ENCODE measurements around the gene SEPTIN8. TPM values are rescaled to one million over a fixed set of nuclear protein-coding genes. Genes with fewer than 3 reads are reported as not detected.

The SEPTIN8 gene, protein sequence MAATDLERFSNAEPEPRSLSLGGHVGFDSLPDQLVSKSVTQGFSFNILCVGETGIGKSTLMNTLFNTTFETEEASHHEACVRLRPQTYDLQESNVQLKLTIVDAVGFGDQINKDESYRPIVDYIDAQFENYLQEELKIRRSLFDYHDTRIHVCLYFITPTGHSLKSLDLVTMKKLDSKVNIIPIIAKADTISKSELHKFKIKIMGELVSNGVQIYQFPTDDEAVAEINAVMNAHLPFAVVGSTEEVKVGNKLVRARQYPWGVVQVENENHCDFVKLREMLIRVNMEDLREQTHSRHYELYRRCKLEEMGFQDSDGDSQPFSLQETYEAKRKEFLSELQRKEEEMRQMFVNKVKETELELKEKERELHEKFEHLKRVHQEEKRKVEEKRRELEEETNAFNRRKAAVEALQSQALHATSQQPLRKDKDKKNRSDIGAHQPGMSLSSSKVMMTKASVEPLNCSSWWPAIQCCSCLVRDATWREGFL
- total RNA-seq: 27.2 TPM
- long read RNA-seq, full-length matches to known transcripts: 43 of 81 reads
- long read RNA-seq, partial matches to known transcripts: 15 of 81 reads
- long read RNA-seq, other reads (novel, unspliced or antisense): 23 of 81 reads

DNA sequence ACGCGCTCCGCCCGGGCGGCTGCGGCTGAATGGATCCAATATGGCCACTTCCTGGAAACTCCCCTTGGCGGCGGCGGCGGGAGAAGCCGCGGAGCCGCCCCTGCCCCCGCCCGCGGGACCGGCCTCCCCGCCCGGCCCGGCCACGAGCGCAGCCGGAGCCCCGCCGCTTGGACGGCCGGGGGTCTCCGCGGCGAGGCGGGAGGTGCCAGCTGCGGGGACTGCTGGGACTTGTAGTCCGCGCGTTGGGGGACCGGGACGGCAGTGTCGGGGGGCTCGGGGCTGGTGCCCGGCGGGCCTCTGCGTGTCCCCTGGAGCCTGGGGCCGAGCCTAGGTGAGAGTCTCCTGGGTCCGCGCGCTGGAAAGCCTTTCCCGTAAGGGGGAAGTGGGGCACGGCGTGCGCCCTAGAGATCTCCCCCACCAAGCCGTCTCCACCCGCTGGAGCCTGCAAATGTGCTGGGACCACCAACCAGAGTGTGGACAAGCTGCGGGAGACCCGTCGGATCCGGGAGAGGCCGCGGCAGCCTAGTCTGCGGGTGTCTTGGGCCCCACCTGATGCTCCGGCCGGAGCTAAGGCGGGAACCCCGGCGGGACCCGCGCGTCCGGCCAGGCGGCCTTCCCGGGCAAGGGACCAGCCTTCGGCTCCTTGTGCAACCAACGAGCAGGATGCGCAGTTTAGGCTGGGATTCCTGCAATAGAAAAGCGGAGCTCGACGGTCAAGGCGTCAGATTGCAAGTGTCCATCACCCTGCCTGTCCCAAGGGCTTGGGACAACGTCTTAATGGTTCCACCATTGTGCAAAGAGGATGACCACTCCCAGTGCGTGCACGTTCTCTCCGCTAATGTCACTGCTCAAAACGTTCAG, at the start of gene SEPTIN8:
SEPTIN8 (minus strand) TSS at position 31 of the 861 bp plus-strand sequence. CDS start 102 bp downstream, outside the sequence.
- intact Hi-C loops (cut with micrococcal nuclease): no loop called here
- peaks cover 56% of the 10 kb centered on the region for H3K4me1 ChIP-seq
- TF ChIP-seq, protein P1, sequence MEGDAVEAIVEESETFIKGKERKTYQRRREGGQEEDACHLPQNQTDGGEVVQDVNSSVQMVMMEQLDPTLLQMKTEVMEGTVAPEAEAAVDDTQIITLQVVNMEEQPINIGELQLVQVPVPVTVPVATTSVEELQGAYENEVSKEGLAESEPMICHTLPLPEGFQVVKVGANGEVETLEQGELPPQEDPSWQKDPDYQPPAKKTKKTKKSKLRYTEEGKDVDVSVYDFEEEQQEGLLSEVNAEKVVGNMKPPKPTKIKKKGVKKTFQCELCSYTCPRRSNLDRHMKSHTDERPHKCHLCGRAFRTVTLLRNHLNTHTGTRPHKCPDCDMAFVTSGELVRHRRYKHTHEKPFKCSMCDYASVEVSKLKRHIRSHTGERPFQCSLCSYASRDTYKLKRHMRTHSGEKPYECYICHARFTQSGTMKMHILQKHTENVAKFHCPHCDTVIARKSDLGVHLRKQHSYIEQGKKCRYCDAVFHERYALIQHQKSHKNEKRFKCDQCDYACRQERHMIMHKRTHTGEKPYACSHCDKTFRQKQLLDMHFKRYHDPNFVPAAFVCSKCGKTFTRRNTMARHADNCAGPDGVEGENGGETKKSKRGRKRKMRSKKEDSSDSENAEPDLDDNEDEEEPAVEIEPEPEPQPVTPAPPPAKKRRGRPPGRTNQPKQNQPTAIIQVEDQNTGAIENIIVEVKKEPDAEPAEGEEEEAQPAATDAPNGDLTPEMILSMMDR (IDR thresholded peaks at IDR 0.05; ENCODE audit: borderline replicate concordance): peak; percentile 26
- peak within 1 kb of the TSS; percentile 95 for H3K4me3 ChIP-seq
- H3K36me3 ChIP-seq: no peaks in the 10 kb centered on the region
- peak within 1 kb of the TSS; percentile 90 for H3K27ac ChIP-seq (replicated peaks)
- peak; percentile 66 for DNase-seq
- H3K9me3 ChIP-seq (replicated peaks): no peaks in the 10 kb centered on the region
- H3K27me3 ChIP-seq (ENCODE audit: low read depth): no peaks in the 10 kb centered on the region

DNA sequence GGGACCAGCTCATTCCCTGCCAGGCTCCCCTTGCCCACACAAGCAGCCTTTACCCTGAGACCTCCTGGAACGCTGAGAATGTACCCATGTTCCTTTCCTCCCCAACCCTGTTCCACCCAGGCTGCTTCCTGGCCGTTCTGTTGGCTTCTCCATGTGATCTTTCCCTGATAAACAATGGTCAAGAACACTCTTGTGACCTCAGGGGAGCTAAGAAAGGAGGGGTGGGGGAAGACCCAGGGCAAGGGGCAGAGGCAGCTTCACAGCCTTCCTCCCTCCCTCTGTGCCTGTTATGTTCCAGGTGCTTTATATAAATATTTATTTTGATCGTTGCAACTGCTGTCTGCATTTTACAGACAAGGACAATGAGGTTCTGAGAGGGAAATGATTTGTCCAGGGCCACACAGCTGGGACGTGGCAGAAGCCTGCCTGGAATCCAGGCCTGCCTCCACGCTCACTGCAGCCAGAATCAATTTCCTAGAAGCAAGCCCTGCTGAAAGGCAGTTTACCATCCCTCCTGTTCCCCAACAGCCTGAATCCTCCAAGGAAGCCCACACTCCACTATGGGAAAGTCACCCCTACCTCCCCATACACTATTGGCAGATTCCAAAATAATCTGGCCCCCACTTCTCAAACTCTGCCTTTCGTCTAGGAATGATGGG, 49.5 kb upstream of the SEPTIN8 start:
- DNase-seq: no peak
- intact Hi-C loops (cut with micrococcal nuclease): no loop called here

DNA sequence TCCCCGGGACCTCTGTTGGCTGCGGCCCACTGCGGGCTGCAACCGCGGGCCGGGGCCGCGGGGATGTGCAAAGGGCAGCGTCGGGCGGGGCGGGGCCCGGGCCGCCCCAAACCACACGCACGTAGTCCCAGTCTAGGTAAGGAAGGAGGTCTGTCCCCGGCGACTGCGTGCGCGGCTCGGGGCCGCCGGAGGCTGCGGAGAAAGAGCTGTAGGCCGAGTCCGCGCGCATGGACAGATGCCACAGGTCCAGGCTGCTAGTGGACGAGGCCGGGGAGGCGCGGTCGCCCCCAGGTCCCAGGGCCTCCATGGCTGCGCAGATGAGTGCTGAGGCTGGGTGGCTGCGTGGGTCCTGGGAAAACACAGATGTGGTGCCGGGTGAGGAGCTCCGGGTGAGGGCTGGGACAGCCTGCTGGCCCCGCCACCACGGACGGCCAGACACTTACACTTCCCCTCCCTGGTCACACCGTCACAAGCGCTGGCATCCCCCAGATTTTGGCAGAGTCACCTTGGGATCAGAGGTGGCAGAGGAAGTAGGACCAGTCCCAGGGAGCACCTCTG, 48.9 kb upstream of the SEPTIN8 start:
- intact Hi-C loops (cut with micrococcal nuclease): no loop called here
- Histone ChIP-seq H3K36me3 (peaks cover 4% of the 10 kb centered on the region), H3K9me3 (replicated peaks) (no peaks in the 10 kb centered on the region), H3K27me3 (ENCODE audit: low read depth) (no peaks in the 10 kb centered on the region), H3K4me1 (peaks cover 41% of the 10 kb centered on the region), H3K27ac (replicated peaks) (peak overlapping the region; percentile 52), H3K4me3 (peak overlapping the region; percentile 56)
- TF ChIP-seq, protein P1 (IDR thresholded peaks at IDR 0.05; ENCODE audit: borderline replicate concordance): no peak
- DNase-seq: no peak

More for the DNA sequence above, 49.5 kb upstream of the SEPTIN8 start:
- Histone ChIP-seq H3K4me3 (peak overlapping the region; percentile 56), H3K27me3 (ENCODE audit: low read depth) (no peaks in the 10 kb centered on the region), H3K36me3 (peaks cover 4% of the 10 kb centered on the region), H3K9me3 (replicated peaks) (no peaks in the 10 kb centered on the region), H3K4me1 (peaks cover 43% of the 10 kb centered on the region), H3K27ac (replicated peaks) (peak overlapping the region; percentile 52)
- TF ChIP-seq, protein P1 (IDR thresholded peaks at IDR 0.05; ENCODE audit: borderline replicate concordance): no peak

DNA sequence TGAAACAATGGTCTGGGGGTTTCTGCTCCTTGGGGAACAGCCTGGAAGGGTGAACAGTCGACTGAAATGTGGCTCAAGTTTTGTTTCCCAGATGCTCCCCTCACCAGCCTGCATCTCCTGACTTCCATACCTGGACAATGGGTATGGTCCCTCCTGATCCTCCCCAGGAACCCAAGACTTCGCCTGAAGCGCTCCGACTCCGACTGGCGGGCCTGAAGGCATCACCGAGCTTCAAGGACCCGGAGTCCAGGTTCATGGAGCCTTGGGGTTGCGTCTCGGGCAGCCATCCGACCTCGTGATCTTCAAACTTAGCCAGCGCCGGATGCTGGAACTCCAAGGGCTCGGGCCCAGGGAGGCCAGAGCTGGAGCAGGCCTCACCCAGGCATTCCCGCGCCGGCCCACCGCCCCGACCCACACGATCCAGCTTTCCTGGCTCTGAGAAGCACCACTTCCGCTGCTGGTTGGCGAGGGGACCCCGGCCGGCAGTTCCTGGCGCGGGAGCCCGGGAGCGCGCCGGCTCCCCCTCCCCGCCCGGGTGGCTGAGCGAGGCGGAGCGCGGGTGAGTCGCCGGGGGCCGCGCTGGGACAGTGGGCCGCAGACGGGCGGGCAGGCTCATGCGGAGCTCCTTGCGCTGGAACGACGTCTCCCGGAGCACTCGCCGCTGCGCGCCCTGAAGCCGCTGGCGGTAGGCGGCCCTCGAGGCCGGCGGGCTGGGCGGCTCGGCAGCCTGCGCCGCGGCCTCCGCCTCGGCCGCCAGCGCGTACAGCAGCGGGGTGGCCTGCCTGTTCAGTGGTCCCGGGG, 48.2 kb upstream of the SEPTIN8 start:
- no peak for DNase-seq
- Histone ChIP-seq H3K4me3 (peak overlapping the region; percentile 56), H3K9me3 (replicated peaks) (no peaks in the 10 kb centered on the region), H3K4me1 (peaks cover 36% of the 10 kb centered on the region), H3K27me3 (ENCODE audit: low read depth) (no peaks in the 10 kb centered on the region), H3K36me3 (peaks cover 4% of the 10 kb centered on the region), H3K27ac (replicated peaks) (no peak overlapping the region)
- intact Hi-C loops (cut with micrococcal nuclease): no loop called here
- TF ChIP-seq, protein P1 (IDR thresholded peaks at IDR 0.05; ENCODE audit: borderline replicate concordance): no peak
